NCI-H82 (cell line): ENCODE measurements around the gene KLK4.
A peak's percentile ranks its signal among the peaks of the same experiment; 100 is the strongest.
"Not testable (repeated sequence)": the region's sequence is repeated elsewhere in the genome, so short reads cannot be mapped to it uniquely, and the experiment has no call there.

ENCODE experiments used
- DNase-seq: peaks from one replicate; lab custom pipeline; 2025; lab: John Stamatoyannopoulos, UW

The KLK4 gene

GRCh38 chr19:50912727-50913716 is 1.8 kb upstream of the KLK4 start:
- DNase-seq: no peak

- peak; percentile 38 for DNase-seq
These were observed 956 bp upstream of the KLK4 start for GRCh38 chr19:50912102-50912599.

- DNase-seq: no peak
These were observed 473 bp downstream of the KLK4 start for GRCh38 chr19:50910722-50911121.

GRCh38 chr19:50909240-50910070 is 1.7 kb downstream of the KLK4 start:
- DNase-seq: peak; percentile 70

- DNase-seq: no peak
These were observed 2.9 kb downstream of the KLK4 start for GRCh38 chr19:50908336-50908735.

GRCh38 chr19:50906217-50906616 is 5.0 kb downstream of the KLK4 start:
- DNase-seq: peak; percentile 55

GRCh38 chr19:50902640-50903039 is 8.6 kb downstream of the KLK4 start:
- DNase-seq: no peak

DNA sequence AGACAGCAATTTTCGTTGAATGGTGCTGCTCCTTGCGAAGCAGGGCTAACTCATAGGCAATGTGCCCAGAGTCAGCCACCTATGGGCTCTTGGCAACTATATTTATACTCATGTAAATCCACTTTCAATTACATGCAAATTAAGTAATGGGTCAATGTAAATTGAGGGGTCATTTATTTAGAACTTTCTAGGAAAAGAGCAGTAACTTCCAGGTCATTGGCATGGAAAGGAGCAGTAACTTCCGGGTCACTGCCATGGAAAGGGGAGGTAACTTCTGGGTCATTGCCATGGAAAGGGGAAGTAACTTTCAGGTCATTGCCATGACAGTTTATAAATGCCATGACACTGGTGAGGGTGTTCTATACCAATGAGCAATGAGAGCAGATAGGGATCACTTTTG is 11.6 kb downstream of the KLK4 start:
- DNase-seq: no peak

- DNase-seq: no peak
These were observed 13.2 kb downstream of the KLK4 start for GRCh38 chr19:50898018-50898417.

- no peak for DNase-seq
These were observed 13.6 kb downstream of the KLK4 start for GRCh38 chr19:50897612-50898011.

DNA sequence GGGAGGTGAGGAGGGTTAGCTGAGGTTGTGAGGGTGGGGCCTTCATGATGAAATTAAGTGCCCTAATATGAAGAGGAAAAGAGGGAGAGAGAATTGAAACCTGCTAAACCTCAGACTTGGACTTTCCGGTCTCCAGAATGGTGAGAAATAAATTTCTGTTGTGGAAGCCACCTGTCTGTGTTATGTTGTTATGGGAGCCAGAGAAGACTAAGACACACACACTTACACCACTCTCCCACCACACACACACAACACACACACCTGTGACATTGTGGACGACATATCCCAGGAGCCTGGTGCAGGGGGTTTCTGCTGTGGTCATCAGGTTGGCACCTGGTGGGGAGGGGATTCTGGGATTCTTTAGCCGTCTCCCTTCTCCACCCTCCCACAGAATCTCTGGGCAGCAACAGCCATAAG is 14.0 kb downstream of the KLK4 start:
- no peak for DNase-seq

DNA sequence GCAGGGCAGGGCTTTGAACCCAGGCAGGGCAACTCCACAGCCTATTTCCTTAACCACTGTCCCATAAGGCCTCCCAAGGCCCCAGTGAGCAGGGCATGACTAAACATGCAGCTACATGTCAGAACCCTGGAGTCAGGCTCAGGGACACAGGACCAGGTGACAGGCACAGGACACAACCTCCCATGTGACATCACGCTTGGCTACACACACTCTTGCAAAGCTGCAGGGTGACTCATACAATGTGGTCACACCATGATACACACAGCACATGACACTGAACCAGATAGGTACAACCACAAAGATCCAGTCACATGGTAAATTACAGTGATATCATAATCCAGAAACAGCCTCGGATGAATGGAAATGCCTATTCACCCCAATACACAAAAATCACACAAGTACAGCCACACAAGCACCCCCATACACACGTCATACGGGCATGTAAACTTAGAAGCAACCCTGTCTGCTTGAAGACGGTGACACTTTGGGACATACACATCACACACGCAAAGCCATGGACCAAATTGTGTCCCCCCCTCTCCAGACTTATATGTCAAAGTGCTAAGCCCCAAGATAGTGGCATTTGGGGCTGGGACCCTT is 14.5 kb downstream of the KLK4 start:
- DNase-seq: no peak

DNA sequence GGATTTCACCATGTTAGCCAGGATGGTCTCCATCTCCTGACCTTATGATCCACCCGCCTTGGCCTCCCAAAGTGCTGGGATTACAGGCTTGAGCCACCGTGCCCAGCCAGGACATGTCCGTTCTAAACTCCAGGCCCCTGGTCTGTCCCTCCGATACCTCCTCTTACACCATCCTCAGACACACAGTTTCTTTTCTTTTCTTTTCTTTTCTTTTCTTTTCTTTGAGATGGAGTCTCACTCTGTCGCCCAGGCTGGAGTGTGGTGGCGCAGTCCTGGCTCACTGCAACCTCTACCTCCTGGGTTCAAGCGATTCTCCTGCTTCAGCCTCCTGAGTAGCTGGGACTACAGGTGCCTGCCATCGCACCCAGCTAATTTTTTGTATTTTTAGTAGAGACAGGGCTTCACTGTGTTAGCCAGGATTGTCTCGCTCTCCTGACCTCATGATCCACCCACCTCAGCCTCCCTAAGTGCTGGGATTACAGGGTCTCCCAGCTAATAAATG is 15.1 kb downstream of the KLK4 start:
- not testable (repeated sequence) for DNase-seq

DNA sequence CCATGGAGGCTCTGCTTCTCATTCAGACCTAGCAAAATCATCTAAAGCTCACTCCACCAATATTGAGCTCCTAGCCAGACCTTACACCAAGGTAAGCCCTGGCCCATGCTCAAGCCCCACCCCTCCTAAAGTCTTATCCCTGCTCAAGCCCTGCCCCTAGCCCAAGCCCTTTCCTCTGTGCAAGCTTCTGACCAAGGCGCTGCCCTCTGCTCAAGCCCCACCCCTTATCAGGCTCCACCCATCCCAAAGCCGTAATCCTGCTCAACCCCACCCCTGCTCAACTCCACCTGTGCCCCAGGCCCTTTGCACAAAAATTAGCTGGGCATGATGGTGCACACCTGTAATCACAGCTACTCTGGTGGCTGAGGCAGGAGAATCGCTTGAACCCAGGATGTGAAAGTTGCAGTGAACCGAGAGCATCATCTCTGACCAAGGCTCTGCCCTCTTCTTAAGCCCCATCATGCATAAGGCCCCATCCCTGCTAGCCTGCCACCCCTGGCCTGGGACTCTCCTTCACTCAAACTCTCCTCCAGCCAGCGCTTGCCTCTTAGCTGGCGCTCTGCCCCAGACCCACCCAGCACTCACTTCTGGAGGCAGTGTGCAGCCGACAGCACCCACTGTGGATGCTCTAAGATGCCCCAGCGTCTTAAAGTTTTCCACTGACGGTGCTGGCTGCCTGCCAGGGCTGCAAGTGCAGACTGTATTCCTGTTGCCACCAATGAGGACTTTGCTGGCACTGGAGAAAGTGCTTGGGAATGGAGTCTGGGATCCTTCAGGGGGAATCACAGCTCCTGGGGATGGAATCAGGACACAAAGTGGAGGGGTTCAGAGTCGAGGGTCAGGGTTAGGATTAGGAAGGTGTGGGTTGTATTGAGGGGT is 16.5 kb downstream of the KLK4 start:
- no peak for DNase-seq

DNA sequence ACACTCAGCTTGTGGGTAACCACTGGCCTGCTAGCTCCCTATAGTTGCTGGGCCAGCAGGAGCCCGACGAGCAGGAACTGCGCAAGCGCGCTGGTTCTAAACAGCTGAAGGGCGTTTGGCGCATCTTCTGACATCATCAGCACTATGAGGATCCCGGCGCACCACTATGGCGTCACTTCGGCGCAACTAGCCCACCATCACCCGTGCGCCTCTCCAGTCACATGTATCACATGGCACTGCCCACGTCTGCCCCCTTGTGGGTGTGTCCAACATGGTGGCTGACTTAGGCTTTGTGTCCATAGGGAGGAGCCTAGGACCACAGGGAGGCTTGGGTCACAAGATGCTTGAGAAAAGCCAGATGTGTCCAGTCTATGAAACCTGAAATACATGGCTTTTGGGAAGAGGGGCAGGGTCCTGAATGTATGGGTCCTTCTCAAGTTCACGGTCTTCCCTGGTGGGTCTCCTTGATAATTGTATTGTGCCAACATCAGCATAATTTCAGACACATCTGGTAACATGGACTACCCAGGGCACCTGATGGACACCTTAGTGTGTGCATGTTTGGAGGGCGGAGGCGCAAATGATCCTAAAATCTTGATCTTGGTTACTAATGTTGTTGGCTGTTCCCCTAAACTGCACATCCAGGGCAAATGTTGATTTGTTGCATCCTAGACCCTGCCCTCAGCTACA is 18.0 kb downstream of the KLK4 start:
- peak; percentile 23 for DNase-seq

DNA sequence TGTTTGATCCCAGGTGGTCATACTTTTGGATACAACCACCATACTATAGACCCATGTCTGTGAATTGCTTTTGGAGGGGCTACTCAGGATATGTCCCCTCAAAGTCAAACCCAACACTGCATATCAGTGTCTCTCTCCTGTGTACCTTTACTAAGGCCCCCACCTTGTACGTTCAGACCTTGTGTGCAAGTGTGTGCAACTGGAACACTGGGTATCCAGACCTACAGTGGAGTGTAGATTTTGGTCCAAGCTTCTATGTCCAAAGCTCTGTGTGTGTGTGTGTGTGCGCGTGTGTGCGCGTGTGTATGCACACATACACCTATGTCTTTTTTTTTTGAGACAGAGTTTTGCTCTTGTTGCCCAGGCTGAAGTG is 20.0 kb downstream of the KLK4 start:
- DNase-seq: no peak

DNA sequence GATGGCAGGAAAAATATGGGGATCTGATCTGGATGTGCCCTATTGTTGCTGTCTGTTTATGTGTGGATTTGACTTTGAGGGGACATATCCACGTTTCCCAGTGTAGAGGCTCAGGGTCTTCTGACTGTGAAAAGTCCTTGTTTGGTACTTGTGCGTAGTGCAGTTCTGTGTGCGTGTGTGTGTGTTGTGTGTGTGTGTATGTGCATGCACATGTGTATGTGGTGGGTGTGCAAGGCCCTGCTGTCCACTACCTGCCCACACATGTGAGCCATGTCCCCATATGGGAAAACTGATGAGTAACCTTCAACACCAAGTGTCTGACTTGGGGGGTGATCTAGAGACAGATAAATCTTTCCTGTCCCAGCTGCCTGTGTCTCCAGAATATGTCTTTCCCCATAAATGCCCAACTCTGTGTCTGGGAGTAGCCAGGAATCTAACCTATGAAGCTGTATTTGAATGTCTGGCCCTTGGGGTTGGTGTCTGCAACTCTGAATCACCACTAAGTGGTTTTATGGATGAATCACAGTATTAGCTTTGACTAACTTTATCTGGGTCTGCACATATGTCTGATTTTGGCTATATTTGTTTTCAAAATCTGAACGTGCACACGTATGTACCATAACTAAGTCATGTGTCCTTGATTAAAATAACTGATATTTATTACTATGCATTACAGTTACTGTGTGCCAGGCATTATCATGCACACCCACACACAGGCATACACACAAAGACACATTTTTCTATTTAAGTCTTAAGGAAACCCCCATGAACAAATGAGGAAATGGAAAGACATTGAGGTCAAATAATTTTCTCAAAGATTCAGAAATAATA is 20.6 kb downstream of the KLK4 start:
- no peak for DNase-seq

GRCh38 chr19:50889638-50890037 is 21.6 kb downstream of the KLK4 start:
- DNase-seq: no peak

GRCh38 chr19:50882188-50882587 is 29.0 kb downstream of the KLK4 start:
- DNase-seq: no peak

- no peak for DNase-seq
These were observed 31.0 kb downstream of the KLK4 start for GRCh38 chr19:50880241-50880640.
